GM12872 (cell line): ENCODE results near the gene PDP2.

Experiments
- CTCF ChIP-seq: IDR thresholded peaks from 3 replicates; pipeline ENCODE4 v1.5.1; 2011; ENCODE audit warnings: low read depth, mild to moderate bottlenecking, low read length, moderate library complexity; ENCODE audit not compliant: insufficient read depth

PDP2 gene

GRCh38 chr16:66936889-66937554 is 56.7 kb downstream of the PDP2 start:
- no peak for TF ChIP-seq CTCF

GRCh38 chr16:66937725-66938337 is 57.5 kb downstream of the PDP2 start:
- TF ChIP-seq CTCF, result no peak

- TF ChIP-seq CTCF, result no peak
Measured at GRCh38 chr16:66939366-66939765, 59.1 kb downstream of the PDP2 start.

- TF ChIP-seq CTCF, result no peak
Measured at GRCh38 chr16:66940236-66940635, 59.9 kb downstream of the PDP2 start.
